DOHH2 (cell line): ENCODE measurements around the gene DENND1A.

Experiments
- EZH2phosphoT487 ChIP-seq: fragments of 200-600 bp; sonication (generic); IDR thresholded peaks from 2 replicates; pipeline ENCODE4 v1.6.1; 2017; ENCODE audit warnings: borderline replicate concordance, mild to moderate bottlenecking, antibody characterized with exemption, low read length, moderate library complexity, mixed read lengths
- TF ChIP-seq, protein P1 (sequence below): fragments of 200-600 bp; sonication (generic); IDR thresholded peaks from one replicate; pipeline ENCODE4 v1.5.1; 2014; ENCODE audit warnings: antibody characterized with exemption, mild to moderate bottlenecking, low read depth, low read length; ENCODE audit not compliant: poor library complexity, severe bottlenecking

DNA sequence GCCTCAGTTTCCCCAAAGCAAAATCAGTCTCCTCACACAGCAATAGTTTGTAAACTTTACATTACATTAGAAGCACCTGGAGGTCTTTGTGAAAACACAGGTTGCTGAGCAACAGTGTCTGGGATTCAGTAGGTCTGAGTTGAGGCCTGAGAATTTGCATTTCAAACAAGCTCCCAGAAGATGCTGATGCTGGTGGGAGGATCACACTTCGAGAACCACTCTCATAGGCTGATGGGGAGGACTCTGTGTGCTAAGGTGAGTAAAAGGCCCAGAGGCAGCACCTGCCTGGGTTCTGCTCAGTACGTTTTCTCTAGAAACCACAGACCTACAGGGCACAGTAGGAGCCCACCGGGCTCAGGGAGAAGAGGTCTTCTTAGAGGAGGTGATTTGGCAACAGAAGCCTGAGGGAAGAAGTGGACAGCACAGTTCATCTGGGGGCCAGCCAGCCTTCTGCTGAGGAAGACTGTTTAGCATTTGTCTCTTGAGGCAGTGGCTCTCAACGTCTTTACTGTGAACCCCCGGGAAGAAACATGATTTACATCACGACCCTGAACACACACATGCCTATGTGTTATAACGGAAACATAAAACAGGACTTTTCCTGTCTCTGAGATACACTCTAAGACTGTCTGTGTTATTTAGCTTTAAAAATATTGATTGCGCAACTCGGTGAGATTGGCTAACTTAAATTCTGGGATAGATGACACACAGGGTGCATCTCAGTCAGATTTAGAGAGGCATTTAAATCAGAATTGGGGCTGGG, 24.8 kb upstream of the DENND1A start:
- TF ChIP-seq, protein P1, sequence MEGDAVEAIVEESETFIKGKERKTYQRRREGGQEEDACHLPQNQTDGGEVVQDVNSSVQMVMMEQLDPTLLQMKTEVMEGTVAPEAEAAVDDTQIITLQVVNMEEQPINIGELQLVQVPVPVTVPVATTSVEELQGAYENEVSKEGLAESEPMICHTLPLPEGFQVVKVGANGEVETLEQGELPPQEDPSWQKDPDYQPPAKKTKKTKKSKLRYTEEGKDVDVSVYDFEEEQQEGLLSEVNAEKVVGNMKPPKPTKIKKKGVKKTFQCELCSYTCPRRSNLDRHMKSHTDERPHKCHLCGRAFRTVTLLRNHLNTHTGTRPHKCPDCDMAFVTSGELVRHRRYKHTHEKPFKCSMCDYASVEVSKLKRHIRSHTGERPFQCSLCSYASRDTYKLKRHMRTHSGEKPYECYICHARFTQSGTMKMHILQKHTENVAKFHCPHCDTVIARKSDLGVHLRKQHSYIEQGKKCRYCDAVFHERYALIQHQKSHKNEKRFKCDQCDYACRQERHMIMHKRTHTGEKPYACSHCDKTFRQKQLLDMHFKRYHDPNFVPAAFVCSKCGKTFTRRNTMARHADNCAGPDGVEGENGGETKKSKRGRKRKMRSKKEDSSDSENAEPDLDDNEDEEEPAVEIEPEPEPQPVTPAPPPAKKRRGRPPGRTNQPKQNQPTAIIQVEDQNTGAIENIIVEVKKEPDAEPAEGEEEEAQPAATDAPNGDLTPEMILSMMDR: no peak
- no peak for TF ChIP-seq EZH2phosphoT487
